Eye (tissue), 1 donor: Measurements from ENCODE around the gene PHOX2A.

Experiments used
- DNase-seq: peaks from one replicate; pipeline ENCODE4 v3.0.0-alpha.2; 2015

PHOX2A gene

GRCh38 chr11:72233056-72233772, 10.8 kb downstream of the PHOX2A start:
- DNase-seq = no peak

- DNase-seq = no peak
Measured at GRCh38 chr11:72232260-72233055, 11.5 kb downstream of the PHOX2A start.

GRCh38 chr11:72231396-72232259, 12.3 kb downstream of the PHOX2A start:
- no peak for DNase-seq

GRCh38 chr11:72230764-72231365, 13.1 kb downstream of the PHOX2A start:
- DNase-seq = no peak

- DNase-seq = no peak
Measured at GRCh38 chr11:72229925-72230763, 13.8 kb downstream of the PHOX2A start.

GRCh38 chr11:72229336-72229924, 14.5 kb downstream of the PHOX2A start:
- DNase-seq = no peak

GRCh38 chr11:72228844-72229231, 15.1 kb downstream of the PHOX2A start:
- DNase-seq = no peak

- no peak for DNase-seq
Measured at GRCh38 chr11:72228229-72228843, 15.6 kb downstream of the PHOX2A start.

GRCh38 chr11:72227316-72228228, 16.4 kb downstream of the PHOX2A start:
- DNase-seq = no peak

- peak; percentile 51 for DNase-seq
Measured at GRCh38 chr11:72226701-72227100, 17.3 kb downstream of the PHOX2A start.

- peak; percentile 34 for DNase-seq
Measured at GRCh38 chr11:72225411-72225951, 18.5 kb downstream of the PHOX2A start.

GRCh38 chr11:72224564-72225410, 19.2 kb downstream of the PHOX2A start, which contains the start of gene INPPL1:
INPPL1 (plus strand) TSS chr11:72224767; CDS start chr11:72224985, 218 bp downstream.
- DNase-seq = peak; percentile 83

GRCh38 chr11:72223615-72224563, 20.1 kb downstream of the PHOX2A start:
- peak; percentile 88 for DNase-seq

- DNase-seq = peak; percentile 97
Measured at GRCh38 chr11:72222907-72223614, 20.9 kb downstream of the PHOX2A start.

- no peak for DNase-seq
Measured at GRCh38 chr11:72222106-72222891, 21.7 kb downstream of the PHOX2A start.
